ENCODE data around the gene FAM83E. TPM values are rescaled to one million over a fixed set of nuclear protein-coding genes. Genes with fewer than 3 reads are reported as not detected.

Gene FAM83E
- total and polyA plus RNA-seq, 10 of the 15 experiments (the other 5 are each of a cell fraction or from before 2014, with no cell fraction given) = 0.14 to 2.5 (median 0.33) TPM; not detected in 4

GRCh38 chr19:48628486-48629296, 13.8 kb upstream of the FAM83E start:
- H3K4me3 ChIP-seq = no peak overlapping the region
- WGBS (ENCODE audit: insufficient coverage, insufficient replicate concordance, low lambda C conversion rate, missing lambda C conversion rate) = 95% methylated on average over 29 of the region's 34 CpGs
- no peaks in the 10 kb centered on the region for H4K20me1 ChIP-seq (ENCODE audit: control insufficient read depth, insufficient read depth)
- CTCF ChIA-PET = no interaction called here
- POLR2A ChIA-PET = interaction anchor here (0.7 kb wide), 1 partner anchor 348 kb away, joined by 4 read pairs; no protein-coding TSS in a partner anchor
- in situ Hi-C loops (cut with MboI) = loop anchor here (25.0 kb wide), 1 partner anchor 1259 kb away; the partner anchor contains the start of genes AKT1S1, IL4I1 and TBC1D17
- peaks cover 10% of the 10 kb centered on the region for H3K4me1 ChIP-seq (ENCODE audit: control insufficient read depth, insufficient read depth, low read length)
- H3K27ac ChIP-seq (ENCODE audit: control insufficient read depth, insufficient read depth) = no peak overlapping the region
- RAD21 ChIA-PET (ENCODE audit: unreplicated experiment) = interaction anchor here (1.6 kb wide), 1 partner anchor 10 kb away, joined by 6 read pairs; the partner anchor contains the start of genes RPL18 and SPHK2
- TF ChIP-seq JUND (IDR thresholded peaks at IDR 0.05; ENCODE audit: low read depth, low read length) (no peak), POLR2A (IDR thresholded peaks at IDR 0.05; ENCODE audit: low read depth, low read length) (0 out of 2 replicates have a peak, but pooled peaks have one; percentile 20), IKZF1 (conservative IDR thresholded peaks at IDR 0.05) (no peak), DPF2 (IDR thresholded peaks at IDR 0.05) (no peak)
- no peak for ATAC-seq
- no peaks in the 10 kb centered on the region for H3K9me3 ChIP-seq (replicated peaks; ENCODE audit: control insufficient read depth, insufficient read depth, low read length)
- H3K9ac ChIP-seq (ENCODE audit: control insufficient read depth, insufficient read depth, low read length) = no peak overlapping the region
- no peak for DNase-seq (ENCODE audit: low read depth, low spot score)
- SMC1A ChIA-PET (ENCODE audit: uncharacterized antibody, unreplicated experiment) = no interaction called here
- H3K27me3 ChIP-seq (replicated peaks in 1 of 2; ENCODE audit: control insufficient read depth in 2 of 2, insufficient read depth in 2 of 2, low read length in 1 of 2) = no peaks in the 10 kb centered on the region
- BruUV-seq (replicated peaks) = no TSS peak
- H2AFZ ChIP-seq (ENCODE audit: control insufficient read depth, low read depth, low read length) = no peak overlapping the region
- intact Hi-C loops (cut with micrococcal nuclease; ENCODE audit: unreplicated experiment) = no loop called here
- peaks cover 4 to 8% of the 10 kb centered on the region in 2 experiments; a peak in 3 of 4 replicates for H3K36me3 ChIP-seq (ENCODE audit: control insufficient read depth in 2 of 2, insufficient read depth in 2 of 2, low read length in 1 of 2)
- FAIRE-seq = no peak
- H3K79me2 ChIP-seq (ENCODE audit: control insufficient read depth, insufficient read depth, low read length) = peaks cover 9% of the 10 kb centered on the region
- no peak overlapping the region for H3K4me2 ChIP-seq (ENCODE audit: control insufficient read depth, insufficient read depth)

GRCh38 chr19:48627865-48628314, 13.0 kb upstream of the FAM83E start:
- RAD21 ChIA-PET (ENCODE audit: unreplicated experiment) = interaction anchor here (0.6 to 1.6 kb wide), 2 partner anchors 9 to 40 kb away, joined by 3 to 6 read pairs; partner anchors contain the start of genes RPL18 and SPHK2
- in situ Hi-C loops (cut with MboI) = loop anchor here (25.0 kb wide), 1 partner anchor 1259 kb away; the partner anchor contains the start of genes AKT1S1, IL4I1 and TBC1D17
- H3K9ac ChIP-seq (ENCODE audit: control insufficient read depth, insufficient read depth, low read length) = no peak overlapping the region

More at GRCh38 chr19:48627865-48628314, 13.0 kb upstream of the FAM83E start:
- H3K4me3 ChIP-seq = no peak overlapping the region
- peaks cover 9% of the 10 kb centered on the region for H3K4me1 ChIP-seq (ENCODE audit: control insufficient read depth, insufficient read depth, low read length)
- BruUV-seq (replicated peaks) = no TSS peak
- ChIA-PET CTCF (no interaction called here), SMC1A (ENCODE audit: uncharacterized antibody, unreplicated experiment) (no interaction called here), POLR2A (interaction anchor here (0.8 to 1.0 kb wide), 2 partner anchors 10 to 246 kb away, joined by 3 read pairs; partner anchors contain the start of gene DBP)
- DNase-seq (ENCODE audit: low read depth, low spot score) (no peak), ATAC-seq (no peak), FAIRE-seq (no peak)
- peaks cover 11% of the 10 kb centered on the region for H3K79me2 ChIP-seq (ENCODE audit: control insufficient read depth, insufficient read depth, low read length)
- no peak overlapping the region for H2AFZ ChIP-seq (ENCODE audit: control insufficient read depth, low read depth, low read length)
- intact Hi-C loops (cut with micrococcal nuclease; ENCODE audit: unreplicated experiment) = no loop called here
- H3K36me3 ChIP-seq (ENCODE audit: control insufficient read depth in 2 of 2, insufficient read depth in 2 of 2, low read length in 1 of 2) = peaks cover 6 to 8% of the 10 kb centered on the region in 2 experiments; a peak in 3 of 4 replicates
- no peaks in the 10 kb centered on the region for H3K9me3 ChIP-seq (replicated peaks; ENCODE audit: control insufficient read depth, insufficient read depth, low read length)
- TF ChIP-seq NBN (IDR thresholded peaks at IDR 0.05) (no peak), SMARCA5 (IDR thresholded peaks at IDR 0.05) (no peak), RBBP5 (conservative IDR thresholded peaks at IDR 0.05) (no peak)
- H3K4me2 ChIP-seq (ENCODE audit: control insufficient read depth, insufficient read depth) = no peak overlapping the region
- H3K27ac ChIP-seq (ENCODE audit: control insufficient read depth, insufficient read depth) = no peak overlapping the region
- no peaks in the 10 kb centered on the region for H4K20me1 ChIP-seq (ENCODE audit: control insufficient read depth, insufficient read depth)
- WGBS (ENCODE audit: insufficient coverage, insufficient replicate concordance, low lambda C conversion rate, missing lambda C conversion rate) = 94% methylated on average over 10 of the region's 17 CpGs
- H3K27me3 ChIP-seq (replicated peaks in 1 of 2; ENCODE audit: control insufficient read depth in 2 of 2, insufficient read depth in 2 of 2, low read length in 1 of 2) = no peaks in the 10 kb centered on the region

Data from GM12878 (cell line).